ELR (cell line): ENCODE results near the gene BEST2.

Experiments used
- DNase-seq: peaks from one replicate; pipeline ENCODE4 v3.0.0-alpha.2; 2015; ENCODE audit warnings: low read depth

BEST2 gene

DNA sequence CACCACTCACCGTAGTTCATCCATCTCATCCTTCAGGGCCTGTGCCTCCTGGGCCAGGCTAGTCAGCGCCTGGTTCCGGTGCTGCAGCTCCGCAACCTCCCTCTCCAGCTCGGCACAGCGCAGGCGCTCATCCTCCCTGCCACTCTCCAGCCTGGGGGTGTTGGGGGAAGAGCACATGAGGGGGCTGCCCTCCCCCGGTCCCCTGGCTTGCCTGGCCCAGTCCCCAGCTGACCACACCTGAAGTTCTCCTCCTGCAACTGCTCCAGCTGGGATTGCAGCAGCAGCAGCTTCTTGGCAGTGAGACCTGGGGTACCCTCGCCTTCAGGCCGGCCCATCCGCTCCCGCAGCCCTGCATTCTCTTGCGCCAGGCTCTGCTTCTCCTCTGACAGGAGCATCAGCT, 19.3 kb downstream of the BEST2 start:
- DNase-seq, result no peak

DNA sequence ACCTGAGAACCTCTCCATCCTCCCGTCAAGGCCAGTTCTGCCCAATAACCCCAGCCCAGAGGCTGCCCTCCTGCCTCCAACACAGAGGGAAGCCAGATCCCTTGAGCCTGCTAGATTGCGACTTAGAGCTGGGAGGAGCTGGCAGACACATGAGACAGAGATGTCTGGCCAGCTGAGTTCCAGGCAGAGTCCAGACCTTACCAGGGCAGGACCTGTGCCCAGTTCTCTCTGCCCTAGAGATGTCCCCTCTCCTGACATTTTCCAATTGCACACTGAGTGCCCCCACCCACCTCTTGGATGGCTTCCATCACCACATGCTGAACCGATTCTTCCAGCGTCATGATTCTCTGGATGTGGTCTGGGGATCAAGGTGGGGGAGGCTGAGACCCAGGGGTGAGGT, 20.7 kb downstream of the BEST2 start:
- DNase-seq, result no peak

DNA sequence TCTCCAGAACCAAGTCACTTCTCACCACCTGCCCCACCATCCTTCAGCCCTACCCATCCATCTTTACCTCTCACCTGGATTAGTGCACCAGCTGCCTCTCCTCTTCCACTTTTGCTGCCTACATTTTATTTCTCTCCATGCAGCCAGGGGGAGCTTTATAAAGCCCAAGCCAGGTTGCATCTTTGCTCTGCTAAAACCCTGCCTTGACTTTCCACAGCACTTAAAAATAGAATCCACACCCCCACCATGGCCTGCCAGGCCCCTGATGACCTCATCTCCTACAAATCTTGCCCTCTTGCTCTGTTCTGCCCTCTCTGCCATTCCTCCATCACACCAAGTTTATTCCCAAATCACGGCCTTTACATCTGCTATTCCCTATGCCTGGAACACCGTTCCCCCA, 22.0 kb downstream of the BEST2 start:
- DNase-seq, result peak; percentile 60

DNA sequence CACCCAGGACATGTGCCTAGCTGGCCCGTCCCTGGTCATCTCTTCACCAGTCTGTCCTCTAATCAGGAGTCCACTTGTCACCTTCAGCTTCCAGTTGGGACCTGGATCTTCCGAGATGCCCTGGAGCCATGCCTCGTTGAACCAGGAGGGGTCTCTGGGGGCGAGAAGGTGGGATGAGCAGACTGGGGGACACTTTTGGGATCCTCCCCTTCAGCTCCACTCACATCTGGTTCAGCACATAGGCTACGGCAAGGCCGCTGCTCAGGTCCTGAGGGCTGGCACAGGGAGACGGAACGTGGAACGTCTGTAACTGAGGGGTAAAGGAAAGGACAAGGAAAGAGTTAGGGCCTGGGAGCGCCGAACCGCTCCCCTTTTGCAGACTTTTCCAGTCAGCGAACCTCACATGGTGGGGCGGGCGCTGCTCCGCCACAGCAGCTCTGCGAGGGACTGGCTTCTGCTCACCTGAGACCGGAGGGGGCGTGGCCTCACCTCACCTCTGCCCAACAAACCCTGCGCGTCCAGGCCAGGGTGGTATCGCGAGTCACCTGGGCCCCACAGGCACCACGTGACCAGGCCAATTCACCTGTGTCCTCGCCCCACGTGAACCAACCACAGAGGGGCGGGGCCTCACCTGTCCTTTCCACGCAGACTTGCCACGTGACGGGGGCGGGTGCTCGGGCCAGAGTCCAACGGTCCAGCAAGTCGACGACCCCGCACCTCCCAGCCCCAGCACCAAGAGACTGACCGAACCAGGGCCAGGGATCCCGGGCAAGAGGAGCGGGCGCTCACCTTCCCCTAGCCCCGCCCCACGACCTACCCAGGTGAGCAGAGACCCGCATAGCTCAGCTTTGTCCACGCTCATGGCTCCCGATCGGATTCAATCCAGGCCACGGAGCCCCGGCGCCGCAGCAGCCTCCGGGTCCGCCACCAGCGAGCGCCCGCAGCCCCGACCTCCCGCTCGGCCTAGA, 23.3 kb downstream of the BEST2 start, which contains the start of gene HOOK2:
HOOK2 (minus strand) TSS at position 965 of the 968 bp plus-strand sequence; CDS start at position 862, 103 bp downstream.
- DNase-seq, result no peak

DNA sequence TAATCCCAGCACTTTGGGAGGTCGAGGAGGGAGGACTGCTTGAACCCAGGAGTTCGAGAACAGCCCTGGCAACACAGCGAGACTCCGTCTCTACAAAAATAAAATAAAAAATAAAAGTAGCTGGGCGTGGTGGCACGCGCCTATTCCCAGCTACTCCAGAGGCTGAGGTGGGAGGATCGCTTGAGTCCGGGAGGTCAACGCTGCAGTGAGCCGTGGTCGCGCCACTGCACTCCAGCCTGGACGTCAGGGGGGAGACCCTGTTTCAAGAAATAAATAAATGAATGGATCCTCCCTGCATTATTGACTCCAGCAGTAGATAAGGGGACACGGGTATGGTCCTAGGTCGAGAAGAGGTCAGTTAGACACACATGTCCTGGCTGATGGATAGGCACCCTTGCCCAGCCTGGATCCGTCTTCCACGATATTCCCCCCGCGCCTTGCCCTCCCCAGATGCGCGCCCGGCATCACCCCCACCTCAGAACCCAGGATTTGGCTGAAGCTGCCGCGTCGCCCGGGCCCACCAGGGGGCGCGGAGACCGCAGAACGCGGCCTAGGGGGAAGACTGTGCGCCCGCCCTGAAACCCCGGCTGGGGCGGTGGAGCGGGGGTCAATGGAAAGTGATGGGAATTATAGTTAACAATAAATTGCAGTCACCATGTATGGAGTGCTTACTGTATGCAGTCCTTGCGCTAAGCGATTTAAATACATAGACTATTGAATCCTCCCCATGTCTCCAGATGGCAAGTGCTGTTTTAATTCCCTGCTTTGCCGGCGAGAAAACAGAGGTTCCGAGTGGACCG, 25.8 kb downstream of the BEST2 start:
- DNase-seq, result peak; percentile 85

DNA sequence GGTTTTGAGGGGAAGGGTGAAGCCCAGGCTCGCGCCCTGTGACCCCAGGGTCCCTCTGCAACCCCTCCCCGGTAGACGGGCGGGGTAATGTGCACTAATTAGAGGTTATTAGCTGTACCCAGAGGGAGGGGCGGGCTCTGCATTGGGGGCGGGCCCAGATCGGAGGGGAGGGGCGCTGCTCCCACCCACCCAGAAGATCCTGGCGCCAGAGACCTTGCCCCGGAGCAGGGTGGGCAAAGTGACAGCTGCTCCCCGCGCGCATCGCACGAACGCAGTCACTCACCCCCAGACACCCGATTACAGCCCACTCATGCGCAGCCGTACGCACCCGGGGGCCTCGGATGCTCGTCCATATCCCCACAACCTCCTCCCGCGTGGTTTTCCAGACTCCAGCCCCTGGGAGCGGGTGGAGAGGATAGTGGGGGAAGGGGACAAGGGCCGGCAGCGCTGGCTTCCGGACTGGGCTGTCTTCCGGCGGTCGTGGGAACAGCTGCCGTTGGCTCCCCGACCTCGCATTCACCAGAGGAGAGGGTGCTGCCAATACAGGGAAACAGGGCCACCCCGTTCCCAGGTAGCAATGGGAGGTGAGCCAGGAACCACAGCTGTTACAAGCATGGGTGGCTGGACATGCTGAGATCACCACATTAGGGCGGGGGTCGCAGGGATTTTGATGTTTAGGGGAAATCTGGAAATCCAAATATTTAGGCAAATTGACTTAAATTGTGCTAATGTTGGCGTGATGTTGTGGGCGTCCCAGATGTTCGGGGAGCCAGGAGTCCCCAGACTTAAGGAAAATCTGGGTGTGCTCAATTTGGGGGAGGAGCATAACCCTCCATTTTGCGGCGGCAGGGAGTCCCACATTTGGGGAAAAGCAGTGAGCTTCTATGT, 26.7 kb downstream of the BEST2 start:
- DNase-seq, result peak; percentile 79

DNA sequence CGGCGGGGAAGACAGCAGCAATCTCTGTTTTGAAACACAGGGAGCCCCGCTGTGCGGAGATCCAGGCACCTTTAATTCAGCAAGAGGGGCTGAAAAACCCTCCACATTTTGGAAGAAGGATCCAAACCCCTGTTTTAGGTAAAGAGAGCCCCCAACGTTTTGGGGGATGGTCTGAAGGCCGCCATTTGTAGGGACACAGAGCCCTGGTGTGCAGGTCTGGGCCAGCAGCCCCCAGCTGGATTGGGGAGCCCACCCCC, 27.2 kb downstream of the BEST2 start:
- no peak for DNase-seq

DNA sequence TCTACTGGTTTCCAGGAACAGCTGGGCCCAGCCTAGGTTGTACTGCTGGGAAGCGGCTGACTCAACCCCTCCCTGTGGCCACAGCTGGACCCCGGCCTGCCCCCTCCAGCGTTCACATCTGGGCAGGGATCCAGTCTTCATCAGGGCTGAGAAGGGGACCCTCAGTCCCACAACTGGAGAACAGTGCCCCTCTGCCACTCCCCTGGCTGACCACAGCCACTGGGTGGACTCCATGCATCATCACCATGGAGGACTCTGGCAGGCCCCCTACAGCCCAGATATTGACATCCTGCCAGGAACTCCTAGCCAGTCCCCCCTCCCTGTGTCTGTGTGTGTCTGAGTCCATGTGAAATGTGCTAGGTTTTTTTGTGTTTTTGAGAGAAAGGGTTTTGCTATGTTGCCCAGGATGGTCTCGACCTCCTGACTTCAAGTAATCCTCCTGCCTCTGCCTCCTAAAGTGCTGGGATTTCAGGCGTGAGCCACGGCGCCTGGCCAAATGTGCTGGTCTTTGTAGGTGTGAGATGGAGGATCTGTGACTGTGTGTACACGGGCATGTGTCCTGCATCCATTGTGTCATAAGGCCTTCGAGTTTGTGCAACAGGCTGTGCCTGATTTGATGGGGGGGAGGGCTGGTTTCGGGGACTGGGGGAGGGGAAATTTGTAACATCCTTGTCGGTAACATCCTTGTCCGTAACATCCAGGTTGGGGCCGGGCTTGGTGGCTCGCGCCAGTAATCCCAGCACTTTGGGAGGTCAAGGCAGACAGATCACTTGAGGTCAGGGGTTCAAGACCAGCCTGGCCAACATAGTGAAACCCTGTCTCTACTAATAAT, 27.8 kb downstream of the BEST2 start:
- DNase-seq, result peak; percentile 76

DNA sequence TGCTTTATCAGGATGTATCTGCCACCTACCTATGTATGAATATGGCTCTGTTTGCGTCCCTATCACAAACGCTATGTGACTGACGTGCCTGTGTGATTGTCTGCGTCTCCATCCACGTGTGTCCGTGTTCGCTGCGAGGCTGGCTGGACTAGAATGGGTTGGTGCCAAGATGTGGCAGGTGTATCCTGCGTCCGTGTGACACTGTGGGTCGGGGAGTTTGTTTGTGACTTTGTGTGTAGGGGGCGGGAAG, 30.5 kb downstream of the BEST2 start:
- no peak for DNase-seq

DNA sequence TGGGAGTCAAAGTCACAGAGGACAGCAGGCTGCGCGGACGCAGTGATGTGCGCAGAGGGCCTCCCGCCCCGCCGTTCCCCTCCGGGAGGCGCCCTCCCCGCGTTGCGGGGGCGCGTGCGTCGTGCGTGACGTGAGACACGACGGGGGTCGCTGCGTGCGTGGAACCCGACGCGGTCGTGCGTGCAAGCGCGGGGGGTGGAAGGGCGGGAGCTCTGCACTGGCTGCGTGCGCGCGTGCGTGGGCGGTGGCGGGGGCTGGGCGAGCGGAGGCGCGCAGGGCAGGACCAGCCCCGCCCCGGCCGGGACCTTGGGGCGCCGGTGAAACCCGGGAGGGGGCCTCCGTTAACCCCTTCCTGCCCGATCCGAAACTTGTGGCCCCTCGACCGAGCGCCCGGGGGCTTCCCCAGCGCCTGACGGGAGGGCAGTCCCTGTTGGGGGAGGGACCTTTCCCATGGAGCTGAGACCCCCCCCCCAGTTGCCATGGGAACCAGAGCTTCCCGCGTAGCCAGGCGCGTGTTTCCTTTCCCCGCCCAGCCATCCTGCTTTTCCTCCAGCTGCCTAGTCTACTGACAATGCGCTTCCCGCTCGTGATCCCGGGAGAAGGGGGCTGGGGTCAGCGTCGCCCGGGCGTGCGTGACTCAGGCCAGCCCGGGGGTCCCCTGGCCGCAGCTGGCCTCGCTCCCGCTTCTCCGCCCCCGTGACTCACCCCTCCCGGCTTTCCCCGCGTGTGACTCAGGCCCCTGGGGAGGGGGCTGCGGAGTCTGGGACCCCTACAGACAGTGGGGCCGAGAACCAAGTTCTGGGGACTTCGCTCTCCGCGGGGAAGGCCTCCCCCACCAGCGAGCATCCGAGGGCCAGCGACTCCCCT, 31.1 kb downstream of the BEST2 start:
- peak; percentile 84 for DNase-seq

DNA sequence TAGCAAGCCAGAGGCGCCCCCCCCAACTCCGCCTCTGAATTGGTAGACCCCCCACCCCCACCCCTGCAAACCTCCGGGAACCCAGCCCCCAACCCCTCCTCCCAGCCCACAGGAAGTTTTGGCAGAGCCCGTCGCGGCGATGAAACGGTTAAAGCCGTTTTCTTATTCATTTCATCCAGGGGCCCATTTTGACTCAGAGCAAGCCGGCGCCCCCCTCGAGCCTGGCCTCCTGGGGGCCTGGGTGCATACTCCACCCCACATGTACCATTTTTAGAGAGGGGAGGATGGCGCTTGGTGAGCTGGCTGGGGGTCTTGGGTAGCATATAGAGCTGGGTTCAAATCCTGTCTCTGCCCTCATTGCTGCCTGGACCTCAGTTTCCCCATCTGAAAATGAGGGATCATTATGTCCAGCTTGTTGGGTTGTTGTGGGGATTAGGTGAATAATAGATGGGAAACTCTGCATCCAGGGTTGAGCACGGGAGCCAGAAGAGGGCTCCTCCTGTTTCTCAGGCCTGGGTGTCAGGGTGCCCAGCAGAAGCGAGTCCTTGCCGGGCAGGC, 31.8 kb downstream of the BEST2 start:
- DNase-seq, result peak; percentile 53

DNA sequence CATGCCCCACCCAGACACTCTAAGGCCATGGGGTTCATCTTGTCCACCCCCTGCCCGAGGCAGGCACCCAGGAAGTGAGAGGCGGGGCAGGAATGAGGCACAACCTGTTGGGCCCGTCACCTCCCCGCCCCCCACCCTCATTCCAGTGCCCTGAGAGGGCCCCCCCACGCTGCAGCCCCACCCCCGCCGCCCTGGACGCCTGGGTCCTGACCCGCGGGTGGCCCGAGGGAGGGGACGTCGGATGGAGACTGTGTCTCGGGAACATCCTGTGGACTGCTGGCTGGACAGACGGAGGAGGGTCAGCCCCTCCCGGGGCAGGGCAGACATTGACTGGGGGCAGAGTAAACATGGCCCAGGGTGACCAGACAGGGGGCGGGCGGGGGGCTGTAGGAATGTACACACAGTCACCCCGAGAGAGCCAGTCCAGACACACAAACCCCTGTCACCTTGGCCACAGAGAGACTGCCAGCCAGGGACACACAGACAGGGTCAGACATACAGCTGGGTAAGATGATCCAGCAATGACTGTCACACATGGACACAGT, 32.3 kb downstream of the BEST2 start:
- no peak for DNase-seq

DNA sequence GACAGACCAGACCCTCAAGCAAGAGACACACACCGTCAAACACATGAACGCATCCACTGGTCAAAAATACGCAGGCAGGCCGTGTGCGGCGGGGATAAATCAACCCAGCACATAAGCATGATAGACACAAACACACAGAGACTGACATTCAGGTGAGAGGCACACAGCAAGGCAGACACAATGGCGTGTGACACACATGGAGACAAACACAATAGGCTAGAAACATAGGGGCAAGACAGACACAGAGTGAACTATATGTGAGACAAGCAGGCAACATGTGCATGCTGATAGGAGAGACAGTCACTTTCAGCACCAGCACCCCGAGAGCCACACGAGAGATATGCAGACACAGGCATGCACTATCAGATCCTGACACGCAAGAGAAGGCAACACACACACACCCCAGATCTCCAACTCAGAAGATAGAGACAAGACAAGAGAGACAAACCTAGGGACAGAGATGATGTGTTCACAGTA, 32.8 kb downstream of the BEST2 start:
- DNase-seq, result peak; percentile 28

DNA sequence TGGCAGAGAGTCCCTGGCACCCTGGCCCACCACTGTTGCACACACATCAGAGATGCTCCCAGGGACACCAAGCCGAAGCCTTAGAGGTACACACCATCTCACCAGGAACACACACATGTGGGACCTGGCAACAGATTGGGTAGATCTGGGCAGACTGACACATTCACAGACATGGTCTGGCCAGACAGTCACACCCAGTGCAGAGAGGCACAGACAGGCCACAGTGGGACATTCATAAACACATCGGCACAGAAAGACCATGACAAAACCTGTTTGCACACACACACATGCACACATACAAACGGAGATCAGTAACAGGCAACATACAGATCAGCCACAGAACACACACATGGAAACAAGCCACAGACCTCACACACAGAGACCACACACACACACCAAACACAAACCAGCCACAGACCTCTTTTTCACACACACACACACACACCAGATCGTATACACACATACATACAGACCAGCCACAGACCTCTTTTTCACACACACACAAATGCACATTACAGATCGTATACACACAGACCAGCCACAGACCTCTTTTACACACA, 33.4 kb downstream of the BEST2 start:
- DNase-seq, result no peak

DNA sequence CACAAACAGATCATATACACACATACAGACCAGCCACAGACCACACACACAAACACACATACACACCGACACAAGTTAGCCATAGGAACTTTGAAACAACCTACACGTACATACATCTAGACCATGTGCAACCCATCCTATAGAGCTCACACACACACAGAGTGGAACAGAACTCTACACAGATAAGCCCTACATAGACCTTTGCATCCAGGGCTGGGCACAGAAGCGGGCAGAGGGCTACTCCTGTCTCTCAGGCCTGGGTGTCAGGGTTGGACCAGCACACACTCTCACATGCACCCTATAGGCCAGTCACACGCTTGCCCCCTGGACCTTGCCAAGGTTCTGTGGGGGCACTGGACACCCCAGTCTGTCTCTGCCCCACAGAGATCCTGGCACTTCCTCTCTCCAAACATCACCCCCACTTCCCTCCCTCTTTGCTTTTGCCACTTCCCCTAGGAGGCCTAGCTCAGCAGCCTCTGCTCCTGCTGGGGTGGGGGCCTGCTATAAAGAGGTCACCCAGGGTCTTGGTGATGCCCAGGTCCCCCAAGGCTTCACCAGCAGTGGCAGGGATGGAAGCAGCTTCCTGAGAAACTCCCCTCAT, 33.9 kb downstream of the BEST2 start:
- DNase-seq, result no peak

DNA sequence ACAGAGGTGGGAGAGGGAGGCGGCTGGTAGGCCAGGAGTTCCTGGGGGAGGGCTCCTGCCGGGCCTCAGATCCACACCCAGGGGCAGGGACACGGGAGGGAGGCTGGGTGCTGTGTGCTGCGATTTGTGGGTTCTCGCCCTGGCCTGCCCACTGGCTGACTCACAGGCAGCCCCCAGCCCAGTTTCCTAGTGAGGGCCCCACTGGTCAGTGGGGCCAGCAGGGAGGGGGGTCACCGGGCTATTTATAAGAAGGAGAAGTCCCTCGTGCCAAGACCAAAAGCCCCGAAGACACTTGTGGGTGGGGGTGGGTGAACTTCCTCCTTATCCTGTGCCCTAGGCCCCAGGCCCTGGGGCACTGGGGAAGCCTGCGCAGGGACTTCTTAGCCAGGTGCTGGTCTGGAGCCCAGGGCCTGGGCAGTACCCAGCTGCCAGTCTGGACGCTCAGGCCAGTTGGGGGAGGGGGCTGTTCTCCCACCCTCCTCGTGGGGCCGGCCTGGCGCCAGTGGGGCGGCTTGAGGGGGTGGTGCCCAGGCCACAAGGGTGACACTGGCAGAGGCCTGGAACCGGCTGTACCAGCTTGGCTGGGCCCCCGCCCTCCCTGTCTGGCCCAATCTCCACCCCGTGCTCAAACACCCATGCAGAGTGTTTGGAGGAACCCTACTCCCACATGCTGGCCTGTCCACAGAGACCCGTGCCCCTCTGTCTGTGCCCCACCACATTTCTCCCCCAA, 34.7 kb downstream of the BEST2 start:
- no peak for DNase-seq

DNA sequence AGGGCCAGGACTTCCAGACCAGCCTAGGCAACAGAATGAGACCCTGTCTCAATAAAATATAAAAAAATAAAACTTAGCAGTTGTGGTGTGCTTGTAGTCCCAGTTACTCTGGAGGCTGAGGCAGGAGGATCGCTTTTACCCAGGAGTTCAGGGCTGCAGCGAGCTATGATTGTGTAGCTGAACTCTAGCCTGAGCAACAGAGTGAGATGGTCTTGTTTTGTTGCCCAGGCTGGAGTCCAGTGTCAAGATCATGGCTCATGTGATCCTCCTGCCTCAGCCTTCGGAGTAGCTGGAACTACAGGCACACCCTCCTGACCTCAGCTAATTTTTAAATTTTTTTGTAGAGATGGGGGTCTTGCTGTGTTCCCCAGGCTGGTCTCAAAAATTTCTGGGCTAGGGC, 35.4 kb downstream of the BEST2 start:
- DNase-seq, result no peak

DNA sequence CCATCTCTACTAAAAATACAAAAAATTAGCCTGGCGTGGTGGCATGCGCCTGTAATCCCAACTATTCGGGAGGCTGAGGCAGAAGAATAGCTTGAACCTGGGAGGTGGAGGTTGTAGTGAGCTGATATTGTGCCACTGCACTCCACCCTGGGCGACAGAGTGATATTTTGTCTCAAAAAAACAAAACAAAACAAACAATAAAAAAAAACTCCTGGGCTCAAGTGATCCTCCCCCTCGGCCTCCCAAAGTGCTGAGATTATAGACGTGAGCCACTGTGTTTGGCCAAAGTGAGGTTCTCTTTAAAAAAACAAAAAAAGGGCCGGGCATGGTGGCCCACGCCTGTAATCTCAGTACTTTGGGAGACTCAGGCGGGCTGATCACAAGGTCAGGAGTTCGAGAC, 35.9 kb downstream of the BEST2 start:
- DNase-seq, result no peak
